ENCODE results near the gene ARID2. TPM values are rescaled to one million over a fixed set of nuclear protein-coding genes. Genes with fewer than 3 reads are reported as not detected.

The ARID2 gene, protein sequence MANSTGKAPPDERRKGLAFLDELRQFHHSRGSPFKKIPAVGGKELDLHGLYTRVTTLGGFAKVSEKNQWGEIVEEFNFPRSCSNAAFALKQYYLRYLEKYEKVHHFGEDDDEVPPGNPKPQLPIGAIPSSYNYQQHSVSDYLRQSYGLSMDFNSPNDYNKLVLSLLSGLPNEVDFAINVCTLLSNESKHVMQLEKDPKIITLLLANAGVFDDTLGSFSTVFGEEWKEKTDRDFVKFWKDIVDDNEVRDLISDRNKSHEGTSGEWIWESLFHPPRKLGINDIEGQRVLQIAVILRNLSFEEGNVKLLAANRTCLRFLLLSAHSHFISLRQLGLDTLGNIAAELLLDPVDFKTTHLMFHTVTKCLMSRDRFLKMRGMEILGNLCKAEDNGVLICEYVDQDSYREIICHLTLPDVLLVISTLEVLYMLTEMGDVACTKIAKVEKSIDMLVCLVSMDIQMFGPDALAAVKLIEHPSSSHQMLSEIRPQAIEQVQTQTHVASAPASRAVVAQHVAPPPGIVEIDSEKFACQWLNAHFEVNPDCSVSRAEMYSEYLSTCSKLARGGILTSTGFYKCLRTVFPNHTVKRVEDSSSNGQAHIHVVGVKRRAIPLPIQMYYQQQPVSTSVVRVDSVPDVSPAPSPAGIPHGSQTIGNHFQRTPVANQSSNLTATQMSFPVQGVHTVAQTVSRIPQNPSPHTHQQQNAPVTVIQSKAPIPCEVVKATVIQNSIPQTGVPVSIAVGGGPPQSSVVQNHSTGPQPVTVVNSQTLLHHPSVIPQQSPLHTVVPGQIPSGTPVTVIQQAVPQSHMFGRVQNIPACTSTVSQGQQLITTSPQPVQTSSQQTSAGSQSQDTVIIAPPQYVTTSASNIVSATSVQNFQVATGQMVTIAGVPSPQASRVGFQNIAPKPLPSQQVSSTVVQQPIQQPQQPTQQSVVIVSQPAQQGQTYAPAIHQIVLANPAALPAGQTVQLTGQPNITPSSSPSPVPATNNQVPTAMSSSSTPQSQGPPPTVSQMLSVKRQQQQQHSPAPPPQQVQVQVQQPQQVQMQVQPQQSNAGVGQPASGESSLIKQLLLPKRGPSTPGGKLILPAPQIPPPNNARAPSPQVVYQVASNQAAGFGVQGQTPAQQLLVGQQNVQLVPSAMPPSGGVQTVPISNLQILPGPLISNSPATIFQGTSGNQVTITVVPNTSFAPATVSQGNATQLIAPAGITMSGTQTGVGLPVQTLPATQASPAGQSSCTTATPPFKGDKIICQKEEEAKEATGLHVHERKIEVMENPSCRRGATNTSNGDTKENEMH (N-terminal part only)
- total RNA-seq (2014; rRNA removed; shearing (Covaris generic)): 11.6 and 12.1 TPM in 2 replicates
- 9.0 and 11.7 TPM in 2 replicates for polyA plus RNA-seq (2016; fragmentation: Nextera tagmentation; extraction: Ambion mirVana)

DNA sequence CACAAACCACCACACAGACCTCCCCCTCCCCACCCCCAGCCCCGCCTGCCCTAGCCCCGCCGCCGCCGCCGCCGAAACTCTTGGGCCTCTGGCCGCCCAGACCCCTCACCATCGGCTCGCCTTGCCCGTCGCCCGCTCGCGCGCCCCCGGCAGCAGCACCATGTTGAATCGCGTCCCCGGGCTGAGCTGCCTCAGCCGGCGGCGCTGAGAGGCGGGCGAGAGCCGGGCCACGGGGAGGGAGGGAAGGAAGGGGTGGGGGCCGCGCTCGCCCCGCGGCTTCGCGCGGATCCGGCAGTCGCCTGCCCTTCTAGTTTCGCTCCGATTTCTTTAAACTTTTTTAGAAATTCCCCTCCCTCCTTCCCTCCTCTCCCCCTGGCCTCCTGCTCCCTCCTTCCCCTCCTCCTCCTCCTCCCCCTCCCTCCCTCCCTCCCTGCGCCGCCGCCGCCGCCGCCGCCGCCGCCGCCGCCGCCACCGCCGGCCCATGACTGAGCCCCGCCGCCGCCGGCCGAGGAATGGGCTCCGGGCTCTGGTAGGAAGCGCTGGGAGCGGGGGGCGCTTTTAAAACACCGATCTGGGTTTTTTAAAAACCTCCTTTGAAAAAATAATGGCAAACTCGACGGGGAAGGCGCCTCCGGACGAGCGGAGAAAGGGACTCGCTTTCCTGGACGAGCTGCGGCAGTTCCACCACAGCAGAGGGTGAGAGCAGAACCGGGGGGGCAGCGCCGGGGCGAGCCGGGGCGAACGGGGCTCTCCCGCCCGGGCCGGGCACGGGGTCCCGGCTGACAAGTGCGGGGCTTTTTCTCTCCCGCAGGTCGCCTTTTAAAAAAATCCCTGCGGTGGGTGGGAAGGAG is at the start of gene ARID2:
ARID2 (plus strand) TSS at position 474 of the 851 bp plus-strand sequence; CDS start at position 605, 131 bp downstream.
- peak within 1 kb of the TSS; percentile 94 for H3K27ac ChIP-seq
- H3K27me3 ChIP-seq (replicated peaks; ENCODE audit: insufficient read depth): no peaks in the 10 kb centered on the region
- TF ChIP-seq EZH2 (IDR thresholded peaks at IDR 0.05; ENCODE audit: insufficient read depth, poor library complexity, severe bottlenecking): no peak
- TF ChIP-seq EZH2phosphoT487 (IDR thresholded peaks at IDR 0.05; ENCODE audit: insufficient read depth, low read depth): no peak
- H3K4me2 ChIP-seq (ENCODE audit: unreplicated experiment): peak within 1 kb of the TSS; percentile 97
- H3K79me2 ChIP-seq (ENCODE audit: insufficient read depth): peaks cover 63% of the 10 kb centered on the region
- peak within 1 kb of the TSS; percentile 95 for H3K4me3 ChIP-seq
- no peaks in the 10 kb centered on the region for H4K20me1 ChIP-seq (ENCODE audit: insufficient read depth)
- no peaks in the 10 kb centered on the region for H3K36me3 ChIP-seq (ENCODE audit: low read depth)
- in situ Hi-C loops (cut with MboI): loop anchor here (25.0 kb wide), 1 partner anchor 542 kb away; no protein-coding TSS in a partner anchor
- H2AFZ ChIP-seq: peak within 1 kb of the TSS; percentile 97
- no peaks in the 10 kb centered on the region for H3K9me3 ChIP-seq (ENCODE audit: low read depth)
- H3K4me1 ChIP-seq (ENCODE audit: insufficient read depth): peaks cover 33% of the 10 kb centered on the region
- no peaks in the 10 kb centered on the region for H3K9me2 ChIP-seq (ENCODE audit: insufficient read depth)
- WGBS, 2 experiments (ENCODE audit: low coverage in 1 of 2, low lambda C conversion rate in 2 of 2, missing lambda C conversion rate in 2 of 2): 1% methylated on average over 36 to 75 of the region's 88 CpGs
- peaks cover 52% of the 10 kb centered on the region for H3F3A ChIP-seq (ENCODE audit: insufficient read depth)
- peak within 1 kb of the TSS; percentile 96 for H3K9ac ChIP-seq
- peak; percentile 78 for DNase-seq

DNA sequence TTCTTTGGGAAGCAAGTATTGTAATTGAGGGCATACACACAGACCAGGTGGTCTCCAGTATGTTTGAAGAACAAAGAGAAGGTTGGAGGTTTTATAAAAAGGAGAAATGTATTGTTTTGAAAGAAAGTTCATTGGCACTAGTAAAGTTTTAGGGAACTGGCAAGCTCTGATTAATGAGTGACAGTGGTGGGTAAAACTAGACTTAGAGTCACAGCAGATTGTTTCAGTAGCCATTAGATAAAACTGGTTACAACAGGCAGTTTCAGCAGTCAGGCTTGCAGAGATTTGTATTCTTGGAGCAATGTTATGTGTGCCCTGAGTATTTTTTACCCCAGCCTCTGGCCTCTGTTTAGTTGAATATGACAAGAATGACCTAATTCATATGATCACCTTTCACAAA is 49.1 kb upstream of the ARID2 start:
- Histone ChIP-seq H4K20me1 (ENCODE audit: insufficient read depth) (no peaks in the 10 kb centered on the region), H3K4me3 (no peak overlapping the region), H3K9ac (no peak overlapping the region), H3K36me3 (ENCODE audit: low read depth) (no peaks in the 10 kb centered on the region), H3K4me2 (ENCODE audit: unreplicated experiment) (no peak overlapping the region), H3K9me2 (ENCODE audit: insufficient read depth) (no peaks in the 10 kb centered on the region), H3K79me2 (ENCODE audit: insufficient read depth) (no peaks in the 10 kb centered on the region), H3K27me3 (replicated peaks; ENCODE audit: insufficient read depth) (no peaks in the 10 kb centered on the region), H3K27ac (no peak overlapping the region), H2AFZ (no peak overlapping the region), H3F3A (ENCODE audit: insufficient read depth) (no peaks in the 10 kb centered on the region), H3K4me1 (ENCODE audit: insufficient read depth) (no peaks in the 10 kb centered on the region), H3K9me3 (ENCODE audit: low read depth) (no peaks in the 10 kb centered on the region)
- in situ Hi-C loops (cut with MboI): no loop called here
- TF ChIP-seq EZH2phosphoT487 (IDR thresholded peaks at IDR 0.05; ENCODE audit: insufficient read depth, low read depth) (no peak), EZH2 (IDR thresholded peaks at IDR 0.05; ENCODE audit: insufficient read depth, poor library complexity, severe bottlenecking) (no peak)
- no peak for DNase-seq

DNA sequence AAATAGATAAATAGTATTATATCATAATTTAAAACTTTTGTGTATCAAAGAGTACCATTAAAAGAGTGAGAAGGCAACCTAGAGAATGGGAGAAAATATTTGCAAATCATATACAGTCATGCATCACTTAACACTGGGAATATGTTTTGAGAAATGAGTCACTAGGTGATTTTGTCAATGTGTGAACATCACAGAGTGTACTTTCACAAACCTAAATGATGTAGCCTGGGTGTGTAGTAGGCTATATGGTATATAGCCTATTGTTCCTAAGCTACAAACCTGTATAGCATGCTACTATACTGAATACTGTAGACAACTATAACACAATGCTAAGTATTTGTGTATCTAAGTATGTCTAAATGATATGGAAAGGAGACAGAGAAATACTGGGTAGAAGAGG is 48.0 kb upstream of the ARID2 start:
- no peaks in the 10 kb centered on the region; the same call in 1 of the 2 replicates for H3K27me3 ChIP-seq (replicated peaks; ENCODE audit: insufficient read depth)
- no peaks in the 10 kb centered on the region for H3K9me3 ChIP-seq (ENCODE audit: low read depth)
- no peaks in the 10 kb centered on the region for H3K79me2 ChIP-seq (ENCODE audit: insufficient read depth)
- H3K27ac ChIP-seq: no peak overlapping the region
- H3K4me2 ChIP-seq (ENCODE audit: unreplicated experiment): no peak overlapping the region
- in situ Hi-C loops (cut with MboI): no loop called here
- H3K9ac ChIP-seq: no peak overlapping the region
- H3F3A ChIP-seq (ENCODE audit: insufficient read depth): no peaks in the 10 kb centered on the region
- TF ChIP-seq EZH2phosphoT487 (IDR thresholded peaks at IDR 0.05; ENCODE audit: insufficient read depth, low read depth) (no peak), EZH2 (IDR thresholded peaks at IDR 0.05; ENCODE audit: insufficient read depth, poor library complexity, severe bottlenecking) (no peak)
- H4K20me1 ChIP-seq (ENCODE audit: insufficient read depth): no peaks in the 10 kb centered on the region
- DNase-seq: no peak
- no peaks in the 10 kb centered on the region for H3K36me3 ChIP-seq (ENCODE audit: low read depth)
- H3K4me3 ChIP-seq: no peak overlapping the region
- no peaks in the 10 kb centered on the region for H3K9me2 ChIP-seq (ENCODE audit: insufficient read depth)
- H3K4me1 ChIP-seq (ENCODE audit: insufficient read depth): no peaks in the 10 kb centered on the region
- H2AFZ ChIP-seq: no peak overlapping the region

Data from GM23248 (cell line).